Dedifferentiated amniotic fluid mesenchymal stem cell (primary cell): ENCODE data around the gene RAB9B.
A peak's percentile ranks its signal among the peaks of the same experiment; 100 is the strongest.
"Not testable (repeated sequence)": the region's sequence is repeated elsewhere in the genome, so short reads cannot be mapped to it uniquely, and the experiment has no call there.

Experiments used
- DNase-seq: peaks from one replicate; pipeline ENCODE4 v3.0.0-alpha.2; 2016; ENCODE audit errors: extremely low spot score

The RAB9B gene, protein sequence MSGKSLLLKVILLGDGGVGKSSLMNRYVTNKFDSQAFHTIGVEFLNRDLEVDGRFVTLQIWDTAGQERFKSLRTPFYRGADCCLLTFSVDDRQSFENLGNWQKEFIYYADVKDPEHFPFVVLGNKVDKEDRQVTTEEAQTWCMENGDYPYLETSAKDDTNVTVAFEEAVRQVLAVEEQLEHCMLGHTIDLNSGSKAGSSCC

DNA sequence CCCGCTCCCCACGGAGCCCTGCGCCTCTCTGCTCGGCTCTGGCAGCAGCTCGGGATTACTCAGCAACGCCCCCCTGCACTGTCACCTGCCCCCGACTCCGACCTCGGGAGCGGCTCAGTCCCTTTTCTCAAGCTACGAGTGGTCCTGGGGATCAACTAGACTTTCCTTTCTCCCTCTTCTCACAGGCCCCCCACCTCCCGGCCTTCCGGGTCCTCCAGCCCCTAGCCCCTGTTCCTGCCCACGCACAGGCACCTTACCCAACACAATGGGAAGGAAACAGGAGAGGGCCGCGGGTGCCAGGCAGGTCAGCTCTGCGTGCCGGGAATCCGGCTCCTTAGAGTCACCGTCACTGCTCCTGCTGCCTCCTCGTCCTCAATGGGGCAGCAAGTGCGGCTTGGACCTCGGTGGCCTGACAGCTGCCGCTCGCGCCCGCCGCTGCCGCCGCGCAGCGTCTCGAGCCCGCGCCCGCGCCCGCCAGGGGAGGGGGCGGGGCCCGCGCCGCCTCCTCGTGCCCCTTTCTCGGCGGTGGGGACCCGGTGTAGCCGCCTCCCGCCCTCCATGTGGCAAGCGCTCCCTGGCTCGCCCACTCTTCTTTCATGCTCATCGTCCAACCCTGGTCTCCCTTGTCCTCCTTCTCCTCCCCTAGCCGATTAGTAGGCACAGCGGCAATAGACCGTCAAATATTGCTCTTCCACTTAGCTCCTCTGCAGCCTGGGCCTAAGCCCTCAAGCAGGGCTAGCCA lies at the start of gene RAB9B:
Gene RAB9B, minus strand, starts transcription at position 455 of the 742 bp plus-strand sequence. CDS start 6,473 bp downstream, outside the sequence.
- no peak for DNase-seq

DNA sequence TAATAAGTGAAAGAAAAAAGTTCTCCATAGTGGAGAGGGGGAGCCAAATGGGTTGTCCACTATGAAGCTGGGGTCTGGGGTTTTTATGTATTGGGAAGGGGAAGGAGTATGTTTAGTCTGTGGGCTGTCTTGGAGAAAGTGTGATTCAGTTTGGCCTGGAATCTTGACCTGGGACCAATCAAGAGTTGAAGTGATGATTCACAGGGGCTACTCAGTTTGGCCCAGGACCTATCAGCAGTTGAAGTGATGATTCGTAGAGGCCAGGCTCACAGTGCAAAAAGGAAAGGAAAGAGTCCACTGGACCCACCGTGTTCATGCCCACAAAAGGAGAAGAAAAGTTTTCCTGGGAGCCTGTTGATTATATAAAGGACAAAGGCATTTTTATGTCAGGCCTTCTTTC lies 47.3 kb upstream of the RAB9B start:
- no peak for DNase-seq

DNA sequence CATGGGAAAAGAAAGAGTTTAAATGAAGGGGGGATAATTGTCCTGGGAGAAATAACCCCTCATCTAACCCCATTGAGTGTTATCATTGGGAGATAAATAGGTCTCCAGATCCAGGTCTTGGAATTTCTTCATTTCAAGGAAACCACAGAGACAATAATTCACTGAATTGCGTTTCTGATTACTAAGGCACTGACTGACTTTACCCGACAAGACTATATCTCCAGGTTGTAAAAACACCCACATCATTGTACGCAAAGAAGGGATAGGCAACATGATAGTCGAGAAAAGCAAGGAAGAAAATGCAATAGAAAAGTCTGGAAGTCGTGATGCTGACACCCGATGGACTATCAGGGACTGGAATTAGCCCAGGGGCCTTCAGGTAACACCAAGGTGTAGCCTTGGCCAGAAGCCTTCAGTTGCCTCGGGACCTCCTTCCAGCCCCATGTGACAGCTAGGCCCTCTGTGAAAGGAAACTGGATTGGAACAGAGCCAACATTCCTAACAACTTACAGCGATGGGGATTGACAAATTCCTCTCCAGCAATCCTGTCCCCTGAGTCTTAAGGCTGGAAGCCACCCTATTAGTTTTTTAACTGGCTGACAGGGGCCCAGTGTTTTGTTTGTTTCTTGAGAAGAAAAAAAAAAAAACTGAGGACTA lies 46.5 kb upstream of the RAB9B start:
- peak; percentile 23 for DNase-seq

DNA sequence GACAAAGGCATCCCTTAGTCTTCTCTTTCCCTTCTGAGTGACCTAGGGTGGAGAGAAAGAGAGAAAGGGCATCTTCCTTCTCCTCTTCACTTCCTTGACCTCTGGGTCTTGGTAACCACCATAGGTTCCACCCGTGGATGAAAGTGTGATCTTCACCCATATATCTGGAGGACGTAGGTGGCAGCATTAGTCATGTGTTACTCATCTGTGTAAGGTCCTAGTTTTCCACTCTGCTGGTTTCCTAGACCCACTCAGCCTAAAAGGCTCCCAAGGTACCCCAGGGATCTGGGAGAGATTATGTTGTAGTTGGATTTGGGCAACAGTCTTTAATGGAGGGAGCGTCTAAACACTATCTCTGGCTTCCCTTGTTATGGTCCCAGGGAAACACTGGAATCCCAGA lies 45.5 kb upstream of the RAB9B start:
- DNase-seq, result no peak

DNA sequence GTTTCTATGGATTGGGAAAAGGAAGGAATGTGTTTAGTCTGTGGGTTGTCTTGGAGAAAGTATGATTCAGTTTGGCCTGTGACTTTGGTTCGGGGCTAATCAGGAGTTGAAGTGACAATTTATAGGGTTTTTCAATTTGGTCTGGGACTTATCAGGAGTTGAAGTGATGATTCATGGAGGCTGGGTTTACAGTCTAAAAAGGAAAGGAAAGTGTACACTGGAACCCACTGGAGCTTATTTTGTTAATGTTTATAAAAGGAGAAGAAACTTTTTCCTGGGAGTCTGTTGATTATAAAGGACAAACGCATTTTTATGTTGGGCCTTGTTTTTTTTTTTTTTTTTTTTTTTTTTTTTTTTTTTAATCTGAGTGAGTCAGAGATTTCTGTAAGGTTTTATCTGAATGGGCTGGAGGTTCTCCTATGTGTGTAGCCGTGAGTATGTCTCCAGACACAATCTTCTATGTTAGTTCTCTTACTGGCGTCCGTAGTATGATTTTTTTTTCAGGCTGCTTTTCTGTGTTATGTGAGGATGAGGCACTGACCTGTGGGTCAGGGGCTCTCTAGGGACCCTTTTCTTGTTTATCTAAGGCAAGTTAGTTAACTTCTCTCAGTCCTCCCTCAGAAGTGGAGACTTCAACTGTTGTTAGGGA lies 33.0 kb upstream of the RAB9B start:
- no peak for DNase-seq

DNA sequence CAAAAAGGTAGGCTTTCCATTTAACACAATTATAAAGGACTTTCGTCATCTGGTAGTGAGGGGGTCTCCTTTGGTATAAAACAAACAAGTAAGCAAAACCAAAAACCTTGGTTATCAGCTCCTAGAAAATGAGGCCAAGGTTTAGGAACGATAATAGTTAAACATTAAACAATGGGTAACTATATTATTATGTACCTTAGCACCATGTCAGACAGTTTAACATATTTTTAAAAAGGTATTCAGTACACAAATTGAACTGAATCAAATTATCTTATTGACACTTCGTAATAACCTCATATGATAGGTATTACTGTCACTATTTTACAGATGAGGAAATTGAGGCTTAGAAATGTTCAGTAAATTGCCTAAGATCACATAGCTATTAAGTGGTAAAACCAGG lies 32.1 kb upstream of the RAB9B start:
- DNase-seq, result no peak

DNA sequence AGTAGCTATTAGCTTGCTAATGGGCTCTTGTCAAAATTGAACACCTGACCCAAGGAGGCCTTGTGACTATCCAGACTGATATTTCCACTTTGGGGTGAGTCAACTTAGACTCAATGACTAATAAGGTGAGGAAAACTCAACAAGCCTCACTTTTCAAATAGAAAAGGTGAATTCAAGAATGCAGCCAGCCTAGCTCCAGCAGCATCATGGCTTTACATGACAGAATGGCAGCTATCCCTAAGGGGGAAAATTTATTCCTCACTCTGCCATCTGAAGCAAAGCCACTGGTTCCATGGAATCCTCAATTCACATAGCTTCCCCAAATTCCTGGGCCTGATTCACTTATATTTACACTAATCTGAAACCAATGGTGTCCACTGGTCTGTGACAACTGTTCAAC lies 29.1 kb upstream of the RAB9B start:
- no peak for DNase-seq

DNA sequence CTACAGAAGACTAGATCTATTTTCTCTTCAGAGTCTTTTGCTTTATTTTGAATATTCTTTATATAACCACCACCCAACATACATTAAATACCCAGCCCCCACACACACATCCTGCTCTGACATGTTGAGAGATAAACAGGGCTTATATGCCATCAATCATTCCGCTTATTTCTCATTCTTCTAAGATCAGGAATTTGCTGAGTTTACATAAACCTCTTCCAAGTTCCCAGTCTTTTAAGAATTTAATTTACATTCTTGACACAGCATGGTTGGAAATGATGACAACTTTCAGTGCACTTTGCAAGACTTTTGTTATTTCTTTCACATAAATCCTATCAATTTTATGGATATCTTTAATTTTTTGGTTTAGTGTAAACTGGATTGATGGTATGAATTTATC lies 17.5 kb upstream of the RAB9B start:
- no peak for DNase-seq

DNA sequence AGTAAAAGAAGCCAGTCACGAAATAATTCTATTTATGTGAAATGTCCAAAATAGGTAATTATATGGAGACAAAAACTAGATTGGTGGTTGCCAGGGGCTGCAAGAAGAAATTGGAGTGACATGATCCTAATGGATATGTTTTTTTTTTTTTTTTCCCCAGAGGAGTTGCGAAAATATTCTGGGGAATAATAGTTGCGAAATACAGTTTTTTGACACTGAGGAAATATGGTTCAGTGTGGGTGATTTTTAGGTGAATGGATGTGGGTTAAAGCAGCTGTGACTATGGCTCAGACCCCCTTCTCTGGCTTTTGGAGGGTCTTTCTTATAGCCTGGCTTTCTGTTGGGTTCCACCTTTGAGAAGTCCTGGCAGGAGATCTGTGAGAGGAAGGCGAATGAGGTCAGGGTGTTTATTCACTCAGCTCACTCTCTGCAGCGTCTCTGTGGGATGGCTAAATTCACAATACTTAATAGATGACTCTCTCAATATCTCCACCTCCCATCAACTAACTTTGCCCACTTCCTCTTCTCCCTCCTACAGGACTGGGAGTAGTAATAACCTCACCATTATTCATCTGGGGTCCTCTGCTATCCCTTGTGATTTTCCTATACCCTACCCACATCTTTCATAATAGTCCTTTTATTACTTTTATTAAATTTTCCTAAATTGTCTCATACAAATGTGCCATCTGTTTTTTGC lies 15.3 kb upstream of the RAB9B start:
- no peak for DNase-seq

DNA sequence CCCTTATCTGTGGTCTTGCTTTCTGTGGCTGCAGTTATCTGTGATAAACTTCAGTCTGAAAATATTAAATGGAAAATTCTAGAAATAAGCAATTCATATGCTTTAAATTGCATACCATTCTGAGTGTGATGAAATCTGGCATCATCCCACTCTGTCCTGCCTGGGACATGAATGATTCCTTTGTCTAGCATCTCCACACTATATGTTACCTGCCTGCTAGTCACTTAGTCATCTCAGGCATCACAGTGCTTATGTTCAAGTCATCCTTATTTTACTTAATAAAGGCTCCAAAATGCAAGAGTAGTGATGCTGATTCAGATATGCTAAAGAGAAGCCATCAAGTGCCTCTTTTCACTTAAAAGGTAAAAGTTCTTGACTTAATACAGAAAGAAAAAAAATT lies 14.3 kb upstream of the RAB9B start:
- DNase-seq, result no peak

DNA sequence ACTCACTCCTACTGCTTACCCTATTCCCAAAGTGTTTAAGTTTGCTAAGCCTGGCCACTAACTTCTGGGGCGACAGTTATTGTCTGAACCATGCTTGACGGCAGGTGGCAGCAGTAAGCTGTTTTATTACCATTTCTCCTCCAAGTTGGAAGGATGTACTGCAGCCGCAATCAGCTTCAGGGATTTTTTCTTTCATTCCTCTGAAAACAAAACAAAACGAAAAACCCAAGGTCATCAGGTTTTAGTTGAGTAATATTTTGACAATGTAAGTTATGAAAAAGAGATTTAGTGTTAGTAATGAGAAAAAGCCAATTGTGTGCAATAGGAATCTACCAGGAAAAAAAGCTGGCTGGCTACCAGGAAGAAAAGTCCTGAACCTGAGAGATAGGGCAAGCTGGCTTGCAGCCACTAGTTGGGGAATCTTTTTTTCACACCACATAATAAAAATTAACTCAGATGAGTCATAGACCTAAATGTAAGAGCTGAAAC lies 13.2 kb upstream of the RAB9B start:
- DNase-seq, result peak; percentile 70

DNA sequence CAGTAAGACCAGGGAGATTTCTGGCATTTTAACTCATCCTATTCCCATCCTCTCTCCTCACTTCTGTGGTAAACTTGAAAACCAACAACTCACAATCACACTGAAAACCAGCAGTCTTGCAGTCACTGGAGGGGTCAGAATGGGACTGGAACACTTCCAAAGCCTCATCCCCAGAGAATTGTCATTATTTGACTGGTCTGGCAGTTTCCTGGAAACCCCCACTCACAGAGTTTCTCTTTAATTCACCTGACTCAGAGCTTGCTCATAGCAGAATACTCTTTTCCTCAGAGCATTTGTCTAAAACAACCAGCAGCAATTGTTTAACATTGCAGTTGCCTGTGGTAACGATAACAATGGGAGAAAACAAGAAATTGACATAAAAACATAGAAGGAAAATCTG lies 7.3 kb upstream of the RAB9B start:
- no peak for DNase-seq

DNA sequence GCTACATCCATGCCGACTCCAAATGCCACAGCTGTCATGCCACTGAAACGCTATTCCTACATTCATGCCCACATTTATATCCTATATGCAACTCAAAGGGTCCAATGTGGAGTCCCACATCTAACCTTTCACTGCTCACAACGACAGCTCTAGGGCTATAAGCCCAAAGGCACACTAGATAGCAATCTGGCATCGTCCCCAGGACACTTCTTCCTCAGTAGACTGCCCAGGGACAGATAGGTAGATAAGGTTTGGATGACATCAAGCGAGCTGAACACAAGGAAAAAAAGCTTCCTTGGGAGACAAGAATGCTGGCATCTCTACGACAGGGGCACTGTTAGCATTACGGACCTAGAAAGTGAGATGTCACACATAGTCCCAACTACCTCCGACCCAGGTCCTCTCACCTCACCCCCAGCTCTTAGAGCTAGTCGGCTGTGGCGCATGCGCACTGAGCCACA lies 685 bp downstream of the RAB9B start:
- no peak for DNase-seq

DNA sequence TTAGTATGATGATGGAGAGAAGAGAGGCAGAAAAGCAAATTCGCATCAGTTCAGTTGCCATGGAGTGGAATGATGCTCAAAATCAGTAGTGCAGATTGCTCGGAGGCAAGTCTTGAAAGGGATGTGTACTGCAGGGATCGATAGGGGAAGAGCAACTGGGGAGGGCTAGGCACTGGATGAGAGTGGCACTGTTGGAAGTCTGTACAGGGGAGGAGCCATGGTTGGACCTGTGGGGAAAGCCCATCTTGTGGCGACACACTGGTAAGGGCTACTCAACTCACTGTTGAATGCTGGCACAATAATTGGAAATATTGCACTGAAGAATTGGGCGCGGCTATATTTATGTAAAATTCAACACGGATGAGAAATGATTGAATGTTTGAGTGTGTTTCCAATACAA lies 1.2 kb downstream of the RAB9B start:
- DNase-seq, result no peak

DNA sequence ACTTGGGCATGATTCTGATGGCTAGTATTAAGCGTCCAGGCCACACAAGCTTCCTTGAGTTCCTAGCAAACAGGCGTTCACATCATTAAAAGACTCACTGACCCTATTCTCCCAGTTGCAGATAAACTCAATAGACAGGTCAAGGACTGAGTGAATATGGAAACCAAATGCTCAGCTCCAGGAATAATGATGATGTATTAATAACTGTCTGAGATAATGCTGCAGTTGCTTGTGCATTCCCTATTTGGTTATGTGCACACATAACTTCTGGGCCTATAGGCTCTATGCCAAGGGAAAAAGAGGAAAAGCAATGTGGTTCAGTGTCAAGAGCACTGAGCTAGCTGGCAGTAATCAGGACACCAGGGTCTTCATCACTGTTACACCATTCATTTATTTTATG lies 3.5 kb downstream of the RAB9B start:
- no peak for DNase-seq

DNA sequence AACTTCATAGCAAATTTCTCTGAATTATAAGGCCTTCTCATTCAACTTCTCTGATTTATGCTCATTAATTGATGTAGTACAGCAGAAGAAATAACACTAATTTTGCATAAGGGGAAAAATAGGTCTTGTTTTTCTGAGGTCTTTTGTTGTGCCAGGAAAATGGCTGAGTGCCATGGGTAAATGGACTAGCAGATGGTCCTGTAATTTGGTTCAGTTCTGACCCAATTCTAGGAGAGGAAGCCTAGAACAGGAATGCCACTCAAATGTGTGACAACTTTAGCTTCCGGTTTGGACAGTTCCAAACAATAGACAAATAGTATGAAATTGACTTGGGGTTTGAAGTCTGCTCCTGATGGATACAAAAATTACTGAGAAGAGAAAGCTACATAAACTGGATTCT lies 6.2 kb downstream of the RAB9B start:
- DNase-seq, result no peak

DNA sequence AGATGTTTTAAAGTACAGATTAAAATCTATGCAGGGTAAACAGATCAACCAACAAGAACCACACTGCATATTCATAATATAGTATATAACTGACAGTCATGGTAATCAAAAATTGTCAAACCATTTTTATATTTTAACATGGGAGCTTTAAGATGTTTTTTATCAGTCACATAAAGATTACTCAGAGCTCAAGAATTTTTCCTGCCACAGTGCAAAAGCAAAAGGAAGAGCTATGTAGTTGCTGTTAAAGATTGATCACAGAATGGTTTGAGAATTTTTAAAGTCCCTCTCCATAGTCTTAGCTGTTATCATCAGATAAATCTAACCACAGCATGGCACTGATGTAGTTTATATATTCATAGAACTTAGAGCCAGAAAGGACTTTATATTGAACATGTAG lies 8.5 kb downstream of the RAB9B start:
- DNase-seq, result no peak

DNA sequence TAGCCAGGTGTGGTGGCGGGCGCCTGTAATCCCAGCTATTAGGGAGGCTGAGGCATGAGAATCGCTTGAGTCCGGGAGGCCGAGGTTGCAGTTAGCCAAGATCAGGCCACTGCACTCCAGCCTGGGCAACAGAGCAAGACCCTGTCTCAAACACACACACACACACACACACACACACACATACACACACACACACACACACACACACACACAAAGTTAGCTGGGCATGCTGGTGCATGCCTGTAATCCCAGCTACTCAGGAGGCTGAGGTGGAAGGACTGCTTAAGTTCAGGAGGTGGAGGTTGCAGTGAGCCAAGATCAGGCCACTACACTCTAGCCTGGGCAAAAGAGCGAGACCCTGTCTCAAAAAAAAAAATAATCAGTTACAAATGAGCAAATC lies 11.3 kb downstream of the RAB9B start:
- not testable (repeated sequence) for DNase-seq

DNA sequence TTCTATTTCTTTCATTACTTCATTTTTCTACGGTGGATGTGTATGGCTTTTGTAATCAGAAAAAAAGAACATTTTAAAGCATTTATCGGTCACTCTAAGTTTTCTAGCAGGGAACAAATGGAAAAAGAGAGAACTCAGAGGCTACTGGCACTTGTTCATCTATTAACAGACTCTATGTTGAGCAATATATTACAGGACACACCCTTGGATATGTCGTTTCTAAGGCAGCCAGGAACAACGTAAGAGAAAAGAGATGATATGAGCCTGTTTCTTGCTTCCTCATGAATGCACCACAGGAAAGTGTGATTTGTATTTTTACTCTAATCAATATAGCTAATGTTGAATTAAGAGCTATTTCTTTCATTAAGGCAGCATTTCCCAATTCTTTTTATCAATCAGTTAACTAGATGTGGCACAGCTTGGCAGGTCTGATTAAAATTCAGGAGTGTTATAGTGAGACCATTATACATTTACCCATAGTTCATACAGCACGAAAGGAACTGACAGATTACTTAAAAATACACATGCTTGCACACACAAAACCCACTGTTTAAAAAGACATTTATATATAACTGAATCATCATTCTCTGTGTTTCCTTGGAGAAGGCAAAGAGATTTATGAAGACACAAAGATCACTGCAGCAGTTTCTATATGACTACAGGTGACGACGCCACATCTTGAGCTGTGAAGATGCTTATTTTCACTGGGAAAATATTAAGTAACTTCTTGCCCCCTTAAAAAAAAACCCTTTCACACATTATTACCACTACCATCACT lies 13.0 kb downstream of the RAB9B start:
- no peak for DNase-seq

DNA sequence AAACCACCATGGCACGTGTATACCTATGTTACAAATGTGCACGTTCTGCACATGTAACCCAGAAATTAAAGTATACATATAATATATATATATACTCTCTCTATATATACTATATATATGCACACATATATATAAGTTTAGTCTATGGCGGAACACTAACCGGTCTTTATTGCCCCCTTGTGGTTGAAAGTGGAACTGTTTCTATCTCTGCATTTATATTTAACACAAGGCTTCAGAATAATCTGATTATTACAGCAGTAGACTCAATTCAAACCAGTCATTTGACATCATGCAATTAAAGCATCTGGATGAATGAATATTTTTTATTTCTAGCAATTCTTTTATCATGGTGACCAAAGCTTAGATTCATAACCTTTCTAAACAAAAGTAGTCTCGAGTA lies 14.6 kb downstream of the RAB9B start:
- peak; percentile 35 for DNase-seq

DNA sequence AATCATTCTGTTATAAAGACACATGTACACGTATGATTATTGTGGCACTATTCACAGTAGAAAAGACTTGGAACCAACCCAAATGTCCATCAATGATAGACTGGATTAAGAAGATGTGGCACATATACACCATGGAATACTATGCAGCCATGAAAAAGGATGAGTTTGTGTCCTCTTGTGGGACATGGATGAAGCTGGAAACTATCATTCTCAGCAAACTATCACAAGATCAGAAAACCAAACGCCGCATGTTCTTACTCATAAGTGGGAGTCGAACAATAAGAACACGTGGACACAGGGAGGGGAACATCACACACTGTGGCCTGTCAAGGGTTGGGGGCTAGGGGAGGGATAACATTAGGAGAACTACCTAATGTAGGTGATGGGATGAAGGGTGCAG lies 15.0 kb downstream of the RAB9B start:
- not testable (repeated sequence) for DNase-seq
